ENCODE results near the gene CELF1. TPM values are rescaled to one million over a fixed set of nuclear protein-coding genes. Genes with fewer than 3 reads are reported as not detected.

CELF1 gene
- total and polyA plus RNA-seq, 9 of the 15 experiments (the other 6 are each of a cell fraction or from before 2014, with no cell fraction given): 11.3 to 142 (median 77.4) TPM

DNA sequence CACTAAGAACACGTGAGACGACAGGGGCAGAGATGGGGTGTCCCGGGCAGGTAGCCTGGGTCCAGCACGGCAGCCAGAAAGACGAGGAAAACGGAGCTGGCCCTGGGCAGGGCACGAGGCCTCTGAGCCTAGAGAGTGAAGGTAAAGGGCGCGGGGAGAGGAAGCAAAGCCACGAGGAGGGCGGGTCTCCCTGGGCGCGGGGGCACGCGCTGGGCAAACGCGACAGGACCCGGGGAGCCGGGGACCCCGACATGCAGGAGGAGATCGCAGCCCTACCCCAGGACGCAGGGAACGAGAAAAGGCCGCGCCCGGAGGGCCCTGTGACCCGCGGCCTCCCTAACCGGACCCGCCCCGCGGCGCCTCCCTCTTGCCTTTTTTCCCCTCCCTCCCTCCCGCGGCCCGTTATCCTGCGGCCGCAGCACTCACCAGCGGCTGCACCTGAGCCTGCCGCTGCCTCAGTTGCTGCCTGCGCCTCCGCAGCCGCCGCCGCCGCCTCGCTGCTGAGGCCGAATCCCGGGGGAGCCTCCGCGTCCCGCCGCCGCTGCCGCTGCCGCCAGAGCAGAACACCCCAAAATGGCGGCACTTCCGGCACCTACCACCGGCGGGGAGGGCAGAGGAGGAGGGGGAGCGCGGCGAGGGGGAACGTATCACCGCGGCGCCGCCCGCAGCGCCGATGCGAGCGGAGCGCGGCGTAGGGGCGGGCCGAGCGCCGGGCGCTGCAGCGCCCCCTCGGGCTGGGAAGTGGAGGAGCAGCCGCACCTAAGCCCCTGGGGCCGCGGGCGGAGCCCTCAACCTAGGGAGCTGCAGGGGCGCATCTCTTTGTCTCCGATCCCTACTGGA, at the start of gene CELF1 (continued):
- TF ChIP-seq, protein P1, sequence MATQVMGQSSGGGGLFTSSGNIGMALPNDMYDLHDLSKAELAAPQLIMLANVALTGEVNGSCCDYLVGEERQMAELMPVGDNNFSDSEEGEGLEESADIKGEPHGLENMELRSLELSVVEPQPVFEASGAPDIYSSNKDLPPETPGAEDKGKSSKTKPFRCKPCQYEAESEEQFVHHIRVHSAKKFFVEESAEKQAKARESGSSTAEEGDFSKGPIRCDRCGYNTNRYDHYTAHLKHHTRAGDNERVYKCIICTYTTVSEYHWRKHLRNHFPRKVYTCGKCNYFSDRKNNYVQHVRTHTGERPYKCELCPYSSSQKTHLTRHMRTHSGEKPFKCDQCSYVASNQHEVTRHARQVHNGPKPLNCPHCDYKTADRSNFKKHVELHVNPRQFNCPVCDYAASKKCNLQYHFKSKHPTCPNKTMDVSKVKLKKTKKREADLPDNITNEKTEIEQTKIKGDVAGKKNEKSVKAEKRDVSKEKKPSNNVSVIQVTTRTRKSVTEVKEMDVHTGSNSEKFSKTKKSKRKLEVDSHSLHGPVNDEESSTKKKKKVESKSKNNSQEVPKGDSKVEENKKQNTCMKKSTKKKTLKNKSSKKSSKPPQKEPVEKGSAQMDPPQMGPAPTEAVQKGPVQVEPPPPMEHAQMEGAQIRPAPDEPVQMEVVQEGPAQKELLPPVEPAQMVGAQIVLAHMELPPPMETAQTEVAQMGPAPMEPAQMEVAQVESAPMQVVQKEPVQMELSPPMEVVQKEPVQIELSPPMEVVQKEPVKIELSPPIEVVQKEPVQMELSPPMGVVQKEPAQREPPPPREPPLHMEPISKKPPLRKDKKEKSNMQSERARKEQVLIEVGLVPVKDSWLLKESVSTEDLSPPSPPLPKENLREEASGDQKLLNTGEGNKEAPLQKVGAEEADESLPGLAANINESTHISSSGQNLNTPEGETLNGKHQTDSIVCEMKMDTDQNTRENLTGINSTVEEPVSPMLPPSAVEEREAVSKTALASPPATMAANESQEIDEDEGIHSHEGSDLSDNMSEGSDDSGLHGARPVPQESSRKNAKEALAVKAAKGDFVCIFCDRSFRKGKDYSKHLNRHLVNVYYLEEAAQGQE (IDR thresholded peaks at IDR 0.05; ENCODE audit: borderline replicate concordance): peak; percentile 41; the same call in 1 of the 2 replicates
- TF ChIP-seq, protein P1 (CRISPR knock-in tag; IDR thresholded peaks at IDR 0.05; ENCODE audit: low read depth): peak; percentile 44; the same call in 1 of the 2 replicates
- TF ChIP-seq SUPT5H (IDR thresholded peaks at IDR 0.05) (peak; percentile 82), HMG20A (CRISPR knock-in tag; conservative IDR thresholded peaks at IDR 0.05) (no peak), ZNF561 (CRISPR knock-in tag; conservative IDR thresholded peaks at IDR 0.05) (no peak), CC2D1A (IDR thresholded peaks at IDR 0.05) (no peak), FOXJ3 (CRISPR knock-in tag; IDR thresholded peaks at IDR 0.05) (no peak), RNF2 (IDR thresholded peaks at IDR 0.05) (0 out of 2 replicates have a peak, but pooled peaks have one; percentile 22), E2F4 (CRISPR knock-in tag; IDR thresholded peaks at IDR 0.05; ENCODE audit: low read depth) (no peak), POLR2AphosphoS2 (IDR thresholded peaks at IDR 0.05; ENCODE audit: low read length) (peak; percentile 90; the same call in 1 of the 2 replicates), STAT6 (CRISPR knock-in tag; IDR thresholded peaks at IDR 0.05) (peak; percentile 39; the same call in 1 of the 2 replicates), ZFP1 (CRISPR knock-in tag; IDR thresholded peaks at IDR 0.05) (no peak), MYC (IDR thresholded peaks at IDR 0.05; ENCODE audit: low read depth, low read length) (peak; percentile 69; the same call in 1 of the 2 replicates), MYC (CRISPR knock-in tag; IDR thresholded peaks at IDR 0.05; ENCODE audit: borderline replicate concordance, low read depth) (peak; percentile 78; the same call in 1 of the 2 replicates)
- TF ChIP-seq, protein P2, sequence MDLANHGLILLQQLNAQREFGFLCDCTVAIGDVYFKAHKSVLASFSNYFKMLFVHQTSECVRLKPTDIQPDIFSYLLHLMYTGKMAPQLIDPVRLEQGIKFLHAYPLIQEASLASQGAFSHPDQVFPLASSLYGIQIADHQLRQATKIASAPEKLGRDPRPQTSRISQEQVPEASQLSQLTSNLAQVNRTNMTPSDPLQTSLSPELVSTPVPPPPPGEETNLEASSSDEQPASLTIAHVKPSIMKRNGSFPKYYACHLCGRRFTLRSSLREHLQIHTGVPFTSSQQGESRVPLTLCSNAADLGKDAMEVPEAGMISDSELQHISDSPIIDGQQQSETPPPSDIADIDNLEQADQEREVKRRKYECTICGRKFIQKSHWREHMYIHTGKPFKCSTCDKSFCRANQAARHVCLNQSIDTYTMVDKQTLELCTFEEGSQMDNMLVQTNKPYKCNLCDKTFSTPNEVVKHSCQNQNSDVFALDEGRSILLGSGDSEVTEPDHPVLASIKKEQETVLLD (IDR thresholded peaks at IDR 0.05): peak; percentile 34; the same call in 1 of the 2 replicates
